H1 (cell line): ENCODE measurements around the gene SAMD14. TPM values are rescaled to one million over a fixed set of nuclear protein-coding genes. Genes with fewer than 3 reads are reported as not detected.

ENCODE experiments used
- CTCF ChIA-PET: fragments of 300-600 bp; sonication (Branson Sonifier 250); formaldehyde crosslinking; loops from one replicate; lab custom pipeline; 2021; ENCODE audit not compliant: partially characterized antibody; lab: Charles Lee
- POLR2A ChIA-PET: fragments of 300-600 bp; sonication (Branson Sonifier 250); formaldehyde crosslinking; loops from one replicate; lab custom pipeline; 2021; ENCODE audit warnings: inconsistent platforms; ENCODE audit not compliant: partially characterized antibody; lab: Charles Lee
- DNase-seq, 2 experiments: peaks; one replicate each; pipeline versions ENCODE4 v3.0.0 to v3.0.0-alpha.2; 2010 to 2022; ENCODE audit warnings: low spot score in 2 of 2, low read depth in 1 of 2, mixed read lengths in 1 of 2
- FAIRE-seq: peaks from 2 replicates; lab custom pipeline; 2011; peaks lifted over from hg19 to GRCh38; lab: Jason Lieb, UNC
- H2AFZ ChIP-seq: 2 replicates; pipeline ENCODE4 v1.8.1; 2012; ENCODE audit warnings: low read length, inconsistent platforms
- H2AK5ac ChIP-seq: 2 replicates; pipeline ENCODE4 v1.6.1; 2013; ENCODE audit warnings: low read depth, low read length
- H2BK120ac ChIP-seq: replicated peaks from 2 replicates; pipeline ENCODE3; 2013; ENCODE audit warnings: low read depth, low read length, inconsistent platforms
- H2BK12ac ChIP-seq: 2 replicates; pipeline ENCODE4 v1.6.1; 2013; ENCODE audit warnings: low read depth, low read length
- H2BK15ac ChIP-seq: 2 replicates; pipeline ENCODE4 v1.6.1; 2013; ENCODE audit warnings: low read length
- H2BK20ac ChIP-seq: 2 replicates; pipeline ENCODE4 v1.6.1; 2013; ENCODE audit warnings: low read length
- H2BK5ac ChIP-seq: 2 replicates; pipeline ENCODE4 v1.6.1; 2013; ENCODE audit warnings: low read depth, low read length
- H3K14ac ChIP-seq: 2 replicates; pipeline ENCODE4 v1.6.1; 2013; ENCODE audit warnings: inconsistent platforms; ENCODE audit not compliant: insufficient read length
- H3K18ac ChIP-seq: 2 replicates; pipeline ENCODE4 v1.6.1; 2013; ENCODE audit warnings: low read length; ENCODE audit errors: extremely low read depth
- H3K23ac ChIP-seq: 2 replicates; pipeline ENCODE4 v1.6.1; 2013; ENCODE audit warnings: inconsistent platforms; ENCODE audit not compliant: insufficient read length
- H3K23me2 ChIP-seq: 2 replicates; pipeline ENCODE4 v1.6.1; 2013; ENCODE audit warnings: low read depth, low read length
- H3K27ac ChIP-seq: 2 replicates; pipeline ENCODE4 v1.6.1; 2011; ENCODE audit warnings: low read depth, low read length, inconsistent platforms
- H3K27me3 ChIP-seq, 4 experiments: replicated peaks in 1 of 4; 1 replicate in 1 of 4; 2 replicates in 3 of 4; pipeline versions ENCODE4 v1.6.1 to v1.8.1; 2011 to 2013; ENCODE audit warnings: low read length in 3 of 4, mild to moderate bottlenecking in 3 of 4, inconsistent platforms in 2 of 4, mixed read lengths in 2 of 4, moderate library complexity in 1 of 4; ENCODE audit not compliant: control insufficient read depth in 3 of 4, insufficient read depth in 3 of 4; ENCODE audit errors: extremely low read depth in 1 of 4
- H3K36me3 ChIP-seq, 4 experiments: 2 replicates each; pipeline versions ENCODE4 v1.6.1 to v1.8.1; 2011 to 2013; ENCODE audit warnings: mild to moderate bottlenecking in 4 of 4, low read length in 3 of 4, moderate library complexity in 2 of 4, control low read depth in 1 of 4, inconsistent platforms in 1 of 4; ENCODE audit not compliant: insufficient read depth in 4 of 4, control insufficient read depth in 2 of 4
- H3K4ac ChIP-seq: replicated peaks from 2 replicates; pipeline ENCODE3; 2013; ENCODE audit warnings: low read length, low read depth, mixed read lengths, inconsistent platforms; ENCODE audit not compliant: insufficient read length
- H3K4me1 ChIP-seq, 4 experiments: replicated peaks in 1 of 4; 1 replicate in 1 of 4; 2 replicates in 3 of 4; pipeline versions ENCODE4 v1.6.1 to v1.8.1; 2011 to 2013; ENCODE audit warnings: low read length in 3 of 4, inconsistent platforms in 2 of 4, mixed read lengths in 1 of 4; ENCODE audit not compliant: insufficient read depth in 4 of 4, control insufficient read depth in 3 of 4
- H3K4me2 ChIP-seq, 2 experiments: 2 replicates each; pipeline versions ENCODE4 v1.6.1 to v1.8.1; 2011 to 2013; ENCODE audit warnings: low read depth in 2 of 2, low read length in 2 of 2, control low read depth in 1 of 2, inconsistent platforms in 1 of 2, mild to moderate bottlenecking in 1 of 2; ENCODE audit not compliant: insufficient read depth in 1 of 2
- H3K4me3 ChIP-seq, 4 experiments: fragments of 200-600, 300-600 bp in 1 of 4; sonication (generic), shearing (Covaris generic), sonication (Bioruptor Twin) in 1 of 4; 2 replicates each; pipeline versions ENCODE4 v1.5.1 to v1.8.1; 2011 to 2016; ENCODE audit warnings: low read length in 4 of 4, low read depth in 3 of 4, control low read depth in 2 of 4, inconsistent platforms in 2 of 4, mild to moderate bottlenecking in 2 of 4, mixed read lengths in 1 of 4, moderate library complexity in 1 of 4; ENCODE audit not compliant: insufficient read depth in 2 of 4; ENCODE audit errors: extremely low read depth in 1 of 4
- H3K56ac ChIP-seq: replicated peaks from 2 replicates; pipeline ENCODE3; 2013; ENCODE audit warnings: low read depth, mild to moderate bottlenecking, mixed read lengths, low read length, inconsistent platforms; ENCODE audit not compliant: insufficient read length
- H3K79me1 ChIP-seq: 2 replicates; pipeline ENCODE4 v1.6.1; 2013; ENCODE audit warnings: low read depth, low read length, control low read depth
- H3K79me2 ChIP-seq, 2 experiments: 2 replicates each; pipeline versions ENCODE4 v1.6.1 to v1.8.1; 2012 to 2013; ENCODE audit warnings: low read length in 2 of 2, mild to moderate bottlenecking in 2 of 2, inconsistent platforms in 1 of 2; ENCODE audit not compliant: insufficient read depth in 2 of 2, control insufficient read depth in 1 of 2
- H3K9ac ChIP-seq, 4 experiments: replicated peaks in 1 of 4; 1 replicate in 1 of 4; 2 replicates in 3 of 4; pipeline versions ENCODE4 v1.6.1 to v1.8.1; 2011 to 2013; ENCODE audit warnings: low read depth in 3 of 4, low read length in 3 of 4, control low read depth in 2 of 4, mild to moderate bottlenecking in 2 of 4, moderate library complexity in 2 of 4, inconsistent platforms in 1 of 4; ENCODE audit errors: extremely low read depth in 1 of 4
- H3K9me3 ChIP-seq, 2 experiments: 2 replicates each; pipeline versions ENCODE4 v1.6.1 to v1.8.1; 2012 to 2013; ENCODE audit warnings: mild to moderate bottlenecking in 2 of 2, moderate library complexity in 2 of 2, control low read depth in 1 of 2, inconsistent platforms in 1 of 2, low read depth in 1 of 2, low read length in 1 of 2, mixed read lengths in 1 of 2; ENCODE audit not compliant: insufficient read depth in 2 of 2
- H4K20me1 ChIP-seq, 2 experiments: replicated peaks in 1 of 2; 2 replicates each; pipeline versions ENCODE3 to v1.8.1; 2011 to 2013; ENCODE audit warnings: inconsistent platforms in 2 of 2, low read length in 2 of 2, mild to moderate bottlenecking in 1 of 2; ENCODE audit not compliant: insufficient read depth in 2 of 2, control insufficient read depth in 1 of 2
- H4K5ac ChIP-seq: 2 replicates; pipeline ENCODE4 v1.6.1; 2013; ENCODE audit warnings: low read length, low read depth, mixed read lengths, inconsistent platforms; ENCODE audit not compliant: insufficient read length
- H4K8ac ChIP-seq: 2 replicates; pipeline ENCODE4 v1.8.0; 2013; ENCODE audit warnings: mild to moderate bottlenecking, moderate library complexity, low read length, inconsistent platforms; ENCODE audit not compliant: insufficient read depth; ENCODE audit errors: extremely low read depth
- H4K91ac ChIP-seq: replicated peaks from 2 replicates; pipeline ENCODE3; 2013; ENCODE audit warnings: low read length, mixed read lengths, inconsistent platforms; ENCODE audit not compliant: insufficient read length
- CBX5 ChIP-seq: fragments of 300-800, 300-1000 bp; sonication (generic); IDR thresholded peaks from 2 replicates; pipeline ENCODE4 v1.7.1; 2016; ENCODE audit warnings: antibody characterized with exemption, low read length, low read depth
- FOSL1 ChIP-seq: IDR thresholded peaks from 2 replicates; pipeline ENCODE4 v1.6.1; 2011; ENCODE audit warnings: mild to moderate bottlenecking, low read depth, low read length, moderate library complexity; ENCODE audit not compliant: insufficient read depth
- KDM5A ChIP-seq: fragments of 200-600 bp; IDR thresholded peaks from 2 replicates; pipeline ENCODE4 v1.7.1; 2012; ENCODE audit warnings: mild to moderate bottlenecking, low read length, inconsistent platforms, mixed read lengths
- RBBP5 ChIP-seq: IDR thresholded peaks from 2 replicates; pipeline ENCODE4 v1.7.1; 2012; ENCODE audit warnings: low read depth, mild to moderate bottlenecking, inconsistent platforms, low read length, moderate library complexity, borderline replicate concordance
- RXRA ChIP-seq: IDR thresholded peaks from 2 replicates; pipeline ENCODE4 v1.6.1; 2011; ENCODE audit warnings: low read depth, mild to moderate bottlenecking, low read length, moderate library complexity; ENCODE audit not compliant: insufficient read depth
- SIRT6 ChIP-seq: IDR thresholded peaks from one replicate; pipeline ENCODE4 v1.7.1; 2012; ENCODE audit warnings: low read length, inconsistent platforms
- TCF12 ChIP-seq: IDR thresholded peaks from 2 replicates; pipeline ENCODE4 v1.6.1; 2011; ENCODE audit warnings: low read depth, mild to moderate bottlenecking, low read length
- WGBS, 2 experiments: shearing (Covaris generic) in 1 of 2; methylation state at CpG; one replicate each; pipeline versions ENCODE4 v1.1.6 to v1.1.7; 2013 to 2015; ENCODE audit warnings: low lambda C conversion rate in 2 of 2, mixed read lengths in 2 of 2, inconsistent platforms in 1 of 2, low coverage in 1 of 2, missing lambda C conversion rate in 1 of 2; ENCODE audit not compliant: insufficient replicate concordance in 2 of 2, insufficient coverage in 1 of 2, insufficient read length in 1 of 2; ENCODE audit errors: extremely low coverage in 1 of 2, missing lambda C conversion rate in 1 of 2; 5-methylcytosine and 5-hydroxymethylcytosine counted together
- polyA plus RNA-seq, 7 experiments: library from polyadenylated mRNA; depleted of rRNA in 3 of 7; stranded (reverse) in 5 of 7; unstranded in 2 of 7; fragments of >200 nt in 5 of 7; fragments of 200-250 nt in 2 of 7; gene quantifications; 1 replicate in 5 of 7; 2 replicates in 1 of 7; 4 replicates in 1 of 7; pipeline versions ENCODE4 v1.2.1 to v1.2.3, GENCODE V29; 2011 to 2013; ENCODE audit warnings: missing spikeins in 2 of 7, mixed read lengths in 2 of 7
- total RNA-seq: library from RNA; stranded (reverse); fragmentation: NEBNext Ultra II Directional; extraction: Animal tissue kit (Norgen Biotek cat#: 25700); gene quantifications from 2 replicates; pipeline ENCODE4 v1.2.1, GENCODE V29; 2021

SAMD14 gene
- total and polyA plus RNA-seq, 2 of the 8 experiments (the other 6 are each of a cell fraction or from before 2014, with no cell fraction given): 5.7 to 5.8 TPM

GRCh38 chr17:50133769-50134099 lies 3.8 kb upstream of the SAMD14 start:
- Histone ChIP-seq H2AK5ac (no peak overlapping the region), H3K27ac (no peak overlapping the region), H3K27me3 (peaks cover 0 to 11% (median 2%) of the 10 kb centered on the region in 4 experiments; a peak in 4 of 7 replicates), H3K4ac (no peak overlapping the region), H2BK12ac (no peak overlapping the region), H3K9me3 (no peaks in the 10 kb centered on the region), H3K4me3 (no peak overlapping the region), H4K20me1 (peaks cover 0 to 3% of the 10 kb centered on the region in 2 experiments), H2BK5ac (no peak overlapping the region), H4K5ac (no peak overlapping the region), H3K14ac (no peak overlapping the region), H4K8ac (no peak overlapping the region), H3K36me3 (peaks cover 3 to 8% (median 6%) of the 10 kb centered on the region in 4 experiments; a peak in 4 of 8 replicates), H3K18ac (0 out of 2 replicates have a peak overlapping the region, but pooled peaks have one; percentile 32), H2BK120ac (no peak overlapping the region), H2BK15ac (no peak overlapping the region), H3K79me2 (no peaks in the 10 kb centered on the region), H3K9ac (no peak overlapping the region), H3K4me1 (peaks cover 8 to 30% (median 22%) of the 10 kb centered on the region in 4 experiments), H4K91ac (no peak overlapping the region), H3K23ac (no peak overlapping the region), H3K4me2 (peak overlapping the region; percentile 20 to 47; a peak in 3 of 4 replicates), H2BK20ac (no peak overlapping the region), H3K79me1 (no peaks in the 10 kb centered on the region), H3K56ac (no peak overlapping the region), H2AFZ (no peak overlapping the region), H3K23me2 (peaks cover 14% of the 10 kb centered on the region; the same call in 1 of the 2 replicates)
- ChIA-PET POLR2A (interaction anchor here (1.3 to 2.9 kb wide), 2 partner anchors 10 to 14 kb away, joined by 9 to 10 read pairs; no protein-coding TSS in a partner anchor), CTCF (interaction anchor here (0.7 to 21.6 kb wide), 5 partner anchors 15 to 36 kb away, joined by 3 to 299 read pairs (median 5); partner anchors contain the start of gene PPP1R9B)
- FAIRE-seq (no peak), DNase-seq (no peak)
- no peak for TF ChIP-seq RXRA
- no peak for TF ChIP-seq KDM5A
- TF ChIP-seq FOSL1: no peak
- no peak for TF ChIP-seq CBX5
- TF ChIP-seq SIRT6: no peak
- no peak for TF ChIP-seq RBBP5
- no peak for TF ChIP-seq TCF12
- WGBS, 2 experiments: 27% methylated on average over 16 of the region's 16 CpGs; no CpG with 5 or more reads in 1 of the 2 experiments
